Breast epithelium (tissue), 4 donors: ENCODE data around the gene RALGPS2. TPM values are rescaled to one million over a fixed set of nuclear protein-coding genes. Genes with fewer than 3 reads are reported as not detected.
"Not testable (repeated sequence)": the region's sequence is repeated elsewhere in the genome, so short reads cannot be mapped to it uniquely, and the experiment has no call there.

ENCODE experiments used
- DNase-seq, 2 donors: peaks; one replicate each; pipeline ENCODE4 v3.0.0-alpha.2; 2019; ENCODE audit warnings: low spot score in 2 of 2
- H3K27ac ChIP-seq, 2 donors: fragments of 200-600 bp; sonication (generic) in 1 of 2; one replicate each; pipeline ENCODE4 v1.5.1; 2016 to 2019; ENCODE audit warnings: mild to moderate bottlenecking in 1 of 2
- H3K27me3 ChIP-seq, 2 donors: fragments of 200-600 bp; sonication (generic) in 1 of 2; one replicate each; pipeline versions ENCODE4 v1.5.1 to v1.6.0; 2017 to 2019; ENCODE audit warnings: control low read depth in 1 of 2, mild to moderate bottlenecking in 1 of 2
- H3K36me3 ChIP-seq: fragments of 200-600 bp; one replicate; pipeline ENCODE4 v1.5.1; 2019
- H3K4me1 ChIP-seq, 2 donors: fragments of 200-600 bp; sonication (generic); one replicate each; pipeline ENCODE4 v1.5.1; 2016 to 2019; ENCODE audit warnings: control low read depth in 1 of 2
- H3K4me3 ChIP-seq, 3 donors: fragments of 200-600 bp; sonication (generic); 1 replicate in 2 of 3; 2 replicates in 1 of 3; pipeline ENCODE4 v1.5.1; 2016 to 2019; ENCODE audit warnings: mild to moderate bottlenecking in 3 of 3, moderate library complexity in 2 of 3
- H3K9me3 ChIP-seq, 2 donors: fragments of 200-600 bp; sonication (generic) in 1 of 2; one replicate each; pipeline ENCODE4 v1.5.1; 2016 to 2019; ENCODE audit warnings: control low read depth in 1 of 2
- CTCF ChIP-seq, 3 donors: fragments of 450-650 bp; IDR thresholded peaks; one replicate each; pipeline ENCODE4 v1.5.1; 2016 to 2017; ENCODE audit warnings: antibody characterized with exemption in 3 of 3, mild to moderate bottlenecking in 3 of 3, moderate library complexity in 3 of 3
- POLR2A ChIP-seq: fragments of 450-650 bp; IDR thresholded peaks from one replicate; pipeline ENCODE4 v1.6.1; 2016; ENCODE audit warnings: antibody characterized with exemption, mild to moderate bottlenecking, moderate library complexity
- POLR2AphosphoS5 ChIP-seq, 3 donors: sonication (generic); formaldehyde crosslinking; IDR thresholded peaks; one replicate each; pipeline ENCODE4 v1.6.1; 2017; ENCODE audit warnings: antibody characterized with exemption in 3 of 3
- intact Hi-C: fragments of 100-400 bp; cut with DNase I; formaldehyde crosslinking; loops from one replicate; pipeline ENCODE4 v1.15.1; 2023; ENCODE audit warnings: low total_unique reads
- total RNA-seq, 3 donors: library from RNA; depleted of rRNA; stranded (reverse); fragments of >200 nt; gene quantifications; one replicate each; pipeline ENCODE4 v1.1.0, GENCODE V29; 2016

RALGPS2 gene
- total RNA-seq, 3 donors from 2014 or later, result 4.8 to 45.2 (median 43.3) TPM

- Histone ChIP-seq H3K4me3 (no peak overlapping the region), H3K9me3 (no peaks in the 10 kb centered on the region), H3K4me1 (no peaks in the 10 kb centered on the region), H3K36me3 (no peaks in the 10 kb centered on the region), H3K27me3 (no peaks in the 10 kb centered on the region), H3K27ac (no peak overlapping the region)
- TF ChIP-seq CTCF (IDR thresholded peaks at IDR 0.05) (no peak), POLR2A (no peak), POLR2AphosphoS5 (IDR thresholded peaks at IDR 0.05) (no peak)
- intact Hi-C loops, result no loop called here
- no peak for DNase-seq
These were observed 122.4 kb downstream of the RALGPS2 start for GRCh38 chr1:178847396-178847849.

- not testable (repeated sequence) for H3K27me3 ChIP-seq, DNase-seq, H3K27ac ChIP-seq
These were observed 122.9 kb downstream of the RALGPS2 start for GRCh38 chr1:178847919-178848318.

GRCh38 chr1:178849918-178850317, 124.9 kb downstream of the RALGPS2 start:
- no peak for TF ChIP-seq POLR2AphosphoS5 (IDR thresholded peaks at IDR 0.05)
- no peak for TF ChIP-seq POLR2A
- TF ChIP-seq CTCF (IDR thresholded peaks at IDR 0.05), result no peak
- no peak for DNase-seq
- Histone ChIP-seq H3K27ac (no peak overlapping the region), H3K4me1 (no peaks in the 10 kb centered on the region), H3K27me3 (no peaks in the 10 kb centered on the region), H3K4me3 (no peak overlapping the region), H3K36me3 (no peaks in the 10 kb centered on the region), H3K9me3 (no peaks in the 10 kb centered on the region)
- intact Hi-C loops, result no loop called here

More at GRCh38 chr1:178847919-178848318, 122.9 kb downstream of the RALGPS2 start:
- H3K4me1 ChIP-seq, H3K36me3 ChIP-seq, H3K4me3 ChIP-seq, H3K9me3 ChIP-seq, intact Hi-C loops: not testable (repeated sequence)

- Histone ChIP-seq H3K9me3 (no peaks in the 10 kb centered on the region), H3K4me3 (no peak overlapping the region), H3K4me1 (no peaks in the 10 kb centered on the region), H3K27me3 (no peaks in the 10 kb centered on the region), H3K36me3 (no peaks in the 10 kb centered on the region), H3K27ac (no peak overlapping the region)
- intact Hi-C loops, result no loop called here
- no peak for DNase-seq
- TF ChIP-seq POLR2AphosphoS5 (IDR thresholded peaks at IDR 0.05) (no peak), POLR2A (no peak), CTCF (IDR thresholded peaks at IDR 0.05) (no peak)
These were observed 132.1 kb downstream of the RALGPS2 start for GRCh38 chr1:178857126-178857525.

GRCh38 chr1:178862416-178862815, 137.4 kb downstream of the RALGPS2 start:
- Histone ChIP-seq H3K27ac (no peak overlapping the region), H3K4me1 (no peaks in the 10 kb centered on the region), H3K9me3 (no peaks in the 10 kb centered on the region), H3K27me3 (no peaks in the 10 kb centered on the region), H3K4me3 (no peak overlapping the region), H3K36me3 (no peaks in the 10 kb centered on the region)
- intact Hi-C loops, result no loop called here
- DNase-seq, result no peak
- no peak for TF ChIP-seq POLR2AphosphoS5 (IDR thresholded peaks at IDR 0.05)
- TF ChIP-seq CTCF (IDR thresholded peaks at IDR 0.05), result no peak
- no peak for TF ChIP-seq POLR2A

- no peaks in the 10 kb centered on the region for H3K27me3 ChIP-seq
- DNase-seq, result no peak
- no peaks in the 10 kb centered on the region for H3K9me3 ChIP-seq
- no peak overlapping the region for H3K27ac ChIP-seq
- no peak for TF ChIP-seq POLR2A
- TF ChIP-seq CTCF (IDR thresholded peaks at IDR 0.05), result no peak
- no peak for TF ChIP-seq POLR2AphosphoS5 (IDR thresholded peaks at IDR 0.05)
- no peaks in the 10 kb centered on the region for H3K36me3 ChIP-seq
- H3K4me3 ChIP-seq, result no peak overlapping the region
- H3K4me1 ChIP-seq, result no peaks in the 10 kb centered on the region
- intact Hi-C loops, result no loop called here
These were observed 137.8 kb downstream of the RALGPS2 start for GRCh38 chr1:178862864-178863263.
